HL-60/S4 treated with phorbol 12-myristate 13-acetate at 8.2 ng/mL for 4 days and 3 days (cell line): ENCODE results near the gene IL4I1.
"Not testable (repeated sequence)": the region's sequence is repeated elsewhere in the genome, so short reads cannot be mapped to it uniquely, and the experiment has no call there.

ENCODE experiments used
- in situ Hi-C: fragments of 300-500 bp; cut with MboI; formaldehyde crosslinking; loops from 2 replicates; pipeline ENCODE4 v1.15.0; 2022; ENCODE audit warnings: low sequenced_read_pairs

The IL4I1 gene

GRCh38 chr19:49925486-49925885 lies 28.8 kb upstream of the IL4I1 start:
- in situ Hi-C loops: no loop called here

GRCh38 chr19:49924881-49925210 lies 28.2 kb upstream of the IL4I1 start:
- in situ Hi-C loops: not testable (repeated sequence)

GRCh38 chr19:49924004-49924880 lies 27.6 kb upstream of the IL4I1 start:
- in situ Hi-C loops: no loop called here

- in situ Hi-C loops: no loop called here
Observed at GRCh38 chr19:49923055-49924003, 26.6 kb upstream of the IL4I1 start.

- in situ Hi-C loops: no loop called here
Observed at GRCh38 chr19:49921871-49922795, 25.4 kb upstream of the IL4I1 start.

- in situ Hi-C loops: no loop called here
Observed at GRCh38 chr19:49920624-49921363, 24.1 kb upstream of the IL4I1 start.

GRCh38 chr19:49918089-49918488 lies 21.4 kb upstream of the IL4I1 start:
- in situ Hi-C loops: no loop called here

- in situ Hi-C loops: no loop called here
Observed at GRCh38 chr19:49916839-49917733, 20.4 kb upstream of the IL4I1 start.

GRCh38 chr19:49915271-49915670 lies 18.6 kb upstream of the IL4I1 start:
- in situ Hi-C loops: no loop called here

GRCh38 chr19:49913720-49914119 lies 17.0 kb upstream of the IL4I1 start:
- in situ Hi-C loops: no loop called here

- in situ Hi-C loops: no loop called here
Observed at GRCh38 chr19:49912965-49913685, 16.4 kb upstream of the IL4I1 start.

GRCh38 chr19:49911381-49912145 lies 14.9 kb upstream of the IL4I1 start:
- in situ Hi-C loops: no loop called here

- in situ Hi-C loops: no loop called here
Observed at GRCh38 chr19:49910179-49910578, 13.5 kb upstream of the IL4I1 start.

- in situ Hi-C loops: no loop called here
Observed at GRCh38 chr19:49908480-49909420, 12.1 kb upstream of the IL4I1 start.

GRCh38 chr19:49907745-49908446 lies 11.2 kb upstream of the IL4I1 start:
- in situ Hi-C loops: no loop called here
